Adrenal gland (tissue), 12 donors: ENCODE measurements around the gene SLC5A1. TPM values are rescaled to one million over a fixed set of nuclear protein-coding genes. Genes with fewer than 3 reads are reported as not detected.

ENCODE experiments used
- DNase-seq, 7 donors: peaks; one replicate each; pipeline ENCODE4 v3.0.0-alpha.2; 2019 to 2020
- H3K27ac ChIP-seq, 5 donors: fragments of 200-600 bp; sonication (generic) in 4 of 5; 1 replicate in 3 of 5; 2 replicates in 2 of 5; pipeline versions ENCODE4 v1.5.1 to v1.8.0; 2016 to 2020; ENCODE audit warnings: mild to moderate bottlenecking in 1 of 5
- H3K27me3 ChIP-seq: fragments of 200-600 bp; 2 replicates; pipeline ENCODE4 v1.8.0; 2021
- H3K36me3 ChIP-seq, 2 donors: fragments of 200-600 bp; replicated peaks in 1 of 2; 1 replicate in 1 of 2; 2 replicates in 1 of 2; pipeline versions ENCODE4 v1.5.1 to v1.8.0; 2018 to 2022
- H3K4me1 ChIP-seq, 2 donors: fragments of 200-600 bp; replicated peaks in 1 of 2; 1 replicate in 1 of 2; 2 replicates in 1 of 2; pipeline versions ENCODE4 v1.5.1 to v1.8.0; 2018 to 2021
- H3K4me3 ChIP-seq, 4 donors: fragments of 200-600 bp; sonication (generic) in 3 of 4; one replicate each; pipeline ENCODE4 v1.5.1; 2016 to 2018
- H3K9me3 ChIP-seq, 3 donors: fragments of 200-600 bp; sonication (generic) in 1 of 3; replicated peaks in 1 of 3; 1 replicate in 2 of 3; 2 replicates in 1 of 3; pipeline versions ENCODE4 v1.5.1 to v1.8.0; 2016 to 2021
- POLR2A ChIP-seq, 2 donors: fragments of 450-650 bp; IDR thresholded peaks; one replicate each; pipeline ENCODE4 v1.6.1; 2017; ENCODE audit warnings: antibody characterized with exemption in 2 of 2, mild to moderate bottlenecking in 2 of 2, moderate library complexity in 1 of 2
- WGBS, 4 donors: extraction: QIAGEN DNeasy Blood & Tissue Kit in 2 of 4; methylation state at CpG; one replicate each; pipeline versions ENCODE4 v1.1.5 to v1.1.7; 2013 to 2017; 5-methylcytosine and 5-hydroxymethylcytosine counted together
- intact Hi-C, 2 donors: fragments of 100-400 bp; cut with DNase I; formaldehyde crosslinking; loops; one replicate each; pipeline versions ENCODE4 v1.14.1 to v1.15.0; 2022 to 2023
- polyA plus RNA-seq, 3 donors: library from polyadenylated mRNA; stranded (reverse); fragments of 200-250 nt in 2 of 3; fragments of 350-450 nt in 1 of 3; fragmentation: Illumina TruSeq in 1 of 3; extraction: RNeasy Lipid Tissue Mini Kit (QIAGEN cat#74804) in 1 of 3; gene quantifications; one replicate each; pipeline ENCODE4 v1.2.3, GENCODE V29; 2013 to 2014
- total RNA-seq, 9 donors: library from RNA; depleted of rRNA in 4 of 9; stranded (reverse); fragments of >200 nt in 4 of 9; fragments of 120-200 nt in 1 of 9; fragmentation: NEBNext Ultra II Directional in 1 of 9; extraction: Animal tissue kit (Norgen Biotek cat#: 25700) in 1 of 9; gene quantifications; one replicate each; pipeline versions ENCODE4 v1.1.0 to v1.2.4, GENCODE V29; 2013 to 2023
- TF ChIP-seq, protein P1 (sequence below), 6 experiments: fragments of 450-650 bp in 4 of 6; fragments of 200-600 bp in 2 of 6; sonication (generic) in 1 of 6; IDR thresholded peaks; 1 replicate in 5 of 6; 2 replicates in 1 of 6; pipeline versions ENCODE4 v1.5.1 to v1.8.0; 2016 to 2021; ENCODE audit warnings: antibody characterized with exemption in 6 of 6, mild to moderate bottlenecking in 2 of 6, moderate library complexity in 1 of 6
- donor health status: healthy with polysubstance abuse.
- donor health status: Bipolar disorder and iron deficiency.
- donor health status: DM: yes; HTN: yes; CAD: no.
- donor health status: DM: no; HTN: no; CAD: no.
- donor health status: DM: no; HTN: no; CAD: no.
- donor health status: DM: yes; HTN: yes; CAD: no.

Gene SLC5A1
- total and polyA plus RNA-seq, 12 donors, result under 0.01 to 0.04 TPM; not detected in 10

DNA sequence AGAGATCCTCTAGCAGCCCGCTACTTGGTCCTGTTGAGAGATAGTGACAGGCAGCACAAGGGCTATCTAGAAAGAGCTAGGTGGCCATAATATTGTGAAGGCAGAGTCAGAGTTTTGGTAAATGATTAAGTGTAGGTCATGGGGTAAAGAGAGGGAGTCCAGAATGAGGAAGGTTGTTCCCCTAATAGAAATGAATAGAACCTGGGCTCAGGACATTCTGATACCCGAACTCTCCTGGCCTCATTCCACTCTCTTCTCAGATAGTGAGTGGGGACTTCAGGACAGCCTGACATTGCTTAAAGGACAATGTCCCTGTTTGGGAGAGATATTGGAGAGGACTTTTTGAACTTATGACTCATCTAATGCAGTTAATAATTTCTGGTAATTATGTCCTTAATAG is 20.6 kb downstream of the SLC5A1 start:
- Histone ChIP-seq H3K9me3 (no peaks in the 10 kb centered on the region), H3K4me3 (no peak overlapping the region)
- no peak for TF ChIP-seq POLR2A (IDR thresholded peaks at IDR 0.05)
- TF ChIP-seq, protein P1, sequence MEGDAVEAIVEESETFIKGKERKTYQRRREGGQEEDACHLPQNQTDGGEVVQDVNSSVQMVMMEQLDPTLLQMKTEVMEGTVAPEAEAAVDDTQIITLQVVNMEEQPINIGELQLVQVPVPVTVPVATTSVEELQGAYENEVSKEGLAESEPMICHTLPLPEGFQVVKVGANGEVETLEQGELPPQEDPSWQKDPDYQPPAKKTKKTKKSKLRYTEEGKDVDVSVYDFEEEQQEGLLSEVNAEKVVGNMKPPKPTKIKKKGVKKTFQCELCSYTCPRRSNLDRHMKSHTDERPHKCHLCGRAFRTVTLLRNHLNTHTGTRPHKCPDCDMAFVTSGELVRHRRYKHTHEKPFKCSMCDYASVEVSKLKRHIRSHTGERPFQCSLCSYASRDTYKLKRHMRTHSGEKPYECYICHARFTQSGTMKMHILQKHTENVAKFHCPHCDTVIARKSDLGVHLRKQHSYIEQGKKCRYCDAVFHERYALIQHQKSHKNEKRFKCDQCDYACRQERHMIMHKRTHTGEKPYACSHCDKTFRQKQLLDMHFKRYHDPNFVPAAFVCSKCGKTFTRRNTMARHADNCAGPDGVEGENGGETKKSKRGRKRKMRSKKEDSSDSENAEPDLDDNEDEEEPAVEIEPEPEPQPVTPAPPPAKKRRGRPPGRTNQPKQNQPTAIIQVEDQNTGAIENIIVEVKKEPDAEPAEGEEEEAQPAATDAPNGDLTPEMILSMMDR (IDR thresholded peaks at IDR 0.05), result no peak

DNA sequence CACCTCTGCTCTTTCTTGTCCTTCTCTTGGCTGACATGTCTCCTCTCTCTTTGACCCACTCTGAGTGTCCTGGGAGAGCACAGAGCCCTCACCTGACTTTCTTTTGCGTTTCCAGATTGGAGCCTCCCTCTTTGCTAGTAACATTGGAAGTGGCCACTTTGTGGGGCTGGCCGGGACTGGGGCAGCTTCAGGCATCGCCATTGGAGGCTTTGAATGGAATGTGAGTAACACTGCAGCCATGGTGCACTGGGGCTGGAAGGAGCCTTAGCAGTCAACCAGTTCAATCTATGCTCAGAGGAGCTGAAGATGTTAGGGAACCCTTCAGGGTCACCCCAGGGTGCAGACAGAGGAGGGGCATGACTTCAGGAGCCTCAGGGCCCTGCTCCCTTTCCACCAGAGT is 23.8 kb downstream of the SLC5A1 start:
- H3K4me1 ChIP-seq, result no peaks in the 10 kb centered on the region
- no peak overlapping the region for H3K27ac ChIP-seq
- DNase-seq, result no peak
- no peaks in the 10 kb centered on the region for H3K9me3 ChIP-seq
- no peaks in the 10 kb centered on the region for H3K27me3 ChIP-seq
- WGBS, 4 donors, result 70 to 78% (median 72%) methylated on average over 3 of the region's 3 CpGs
- H3K4me3 ChIP-seq, result no peak overlapping the region
- H3K36me3 ChIP-seq, result no peaks in the 10 kb centered on the region
- TF ChIP-seq, protein P1 (IDR thresholded peaks at IDR 0.05), result no peak
- no peak for TF ChIP-seq POLR2A (IDR thresholded peaks at IDR 0.05)
- intact Hi-C loops, result no loop called here

More for the DNA sequence above, 20.6 kb downstream of the SLC5A1 start:
- Histone ChIP-seq H3K36me3 (no peaks in the 10 kb centered on the region), H3K27me3 (no peaks in the 10 kb centered on the region), H3K27ac (no peak overlapping the region), H3K4me1 (no peaks in the 10 kb centered on the region)
- WGBS, 4 donors, result 77 to 98% (median 85%) methylated on average over 2 of the region's 2 CpGs
- no peak for DNase-seq
- intact Hi-C loops, result no loop called here

DNA sequence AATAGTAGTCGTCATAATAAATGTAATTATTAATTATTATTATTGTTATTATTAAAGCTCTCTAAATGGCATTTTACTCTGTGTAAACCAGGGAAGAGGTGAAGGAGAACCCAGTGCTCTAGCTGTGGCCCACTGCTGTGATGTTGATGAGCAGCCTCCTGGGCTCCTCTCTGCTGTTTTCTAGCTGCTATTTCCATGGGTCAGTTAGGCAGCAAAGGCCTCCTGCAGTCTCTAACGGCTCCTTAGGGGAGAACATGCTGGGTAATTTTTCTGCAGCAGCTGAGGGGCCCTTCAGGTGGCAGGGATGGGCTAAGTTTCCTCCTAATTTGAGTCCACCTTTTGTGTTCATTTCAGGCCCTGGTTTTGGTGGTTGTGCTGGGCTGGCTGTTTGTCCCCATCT is 24.6 kb downstream of the SLC5A1 start:
- no peaks in the 10 kb centered on the region for H3K36me3 ChIP-seq
- H3K4me1 ChIP-seq, result no peaks in the 10 kb centered on the region
- peaks cover 4% of the 10 kb centered on the region for H3K27me3 ChIP-seq
- H3K9me3 ChIP-seq, result no peaks in the 10 kb centered on the region
- intact Hi-C loops, result no loop called here
- TF ChIP-seq, protein P1 (IDR thresholded peaks at IDR 0.05), result no peak
- TF ChIP-seq POLR2A (IDR thresholded peaks at IDR 0.05), result no peak
- DNase-seq, result no peak
- H3K4me3 ChIP-seq, result no peak overlapping the region
- WGBS, 4 donors, result 37 to 52% (median 43%) methylated on average over 2 of the region's 2 CpGs
- no peak overlapping the region for H3K27ac ChIP-seq

DNA sequence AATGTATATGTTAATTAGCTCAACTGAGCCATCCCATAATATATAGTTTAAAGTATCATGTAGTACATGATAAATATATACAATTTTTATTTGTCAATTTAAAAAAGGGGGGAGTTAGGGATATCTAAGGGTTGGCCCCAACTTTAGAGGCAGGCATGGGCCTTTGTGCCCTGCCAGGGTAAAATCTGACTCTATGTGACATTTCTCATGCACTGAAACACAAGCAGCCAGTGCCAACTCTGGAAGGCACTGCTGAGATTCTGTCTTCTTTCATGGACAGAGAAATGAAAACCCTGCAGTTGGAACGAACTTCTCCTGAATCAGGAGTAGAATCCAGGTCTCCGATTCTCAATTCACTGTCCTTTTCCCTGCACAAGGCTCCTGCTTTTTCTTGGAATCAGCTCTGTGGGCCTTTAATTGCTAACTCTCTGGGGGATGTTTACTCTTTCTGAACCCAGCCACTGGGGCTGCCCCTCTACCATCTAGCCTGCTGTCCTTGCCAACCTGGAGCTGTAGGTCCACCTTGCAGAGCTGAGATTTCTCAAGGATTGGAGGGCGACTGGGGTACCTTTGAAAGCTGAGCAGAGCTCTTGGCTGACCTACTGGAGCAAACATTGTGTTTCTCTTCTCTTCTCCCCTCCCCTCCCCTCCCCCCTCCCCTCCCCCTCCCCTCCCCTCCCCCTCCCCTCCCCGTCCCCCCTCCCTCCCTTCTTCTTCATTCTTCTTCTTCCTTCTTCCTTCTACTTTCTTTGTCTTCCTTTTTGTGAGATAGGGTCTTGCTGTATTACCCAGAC is 26.7 kb downstream of the SLC5A1 start:
- TF ChIP-seq, protein P1 (IDR thresholded peaks at IDR 0.05), result no peak
- no peak for TF ChIP-seq POLR2A (IDR thresholded peaks at IDR 0.05)

More for the DNA sequence above, 26.7 kb downstream of the SLC5A1 start:
- no peak overlapping the region for H3K27ac ChIP-seq
- H3K4me3 ChIP-seq, result no peak overlapping the region
- H3K9me3 ChIP-seq, result no peaks in the 10 kb centered on the region
- intact Hi-C loops, result no loop called here
- no peaks in the 10 kb centered on the region for H3K4me1 ChIP-seq
- H3K36me3 ChIP-seq, result no peaks in the 10 kb centered on the region
- DNase-seq, result no peak
- peaks cover 4% of the 10 kb centered on the region for H3K27me3 ChIP-seq
- WGBS, 4 donors, result 70 to 88% (median 82%) methylated on average over 3 to 4 of the region's 4 CpGs
